C4-2B (cell line): ENCODE measurements around the gene PRCD.

ENCODE experiments used
- ZFX ChIP-seq: fragments of 450-650 bp; IDR thresholded peaks from 2 replicates; pipeline ENCODE4 v1.6.1; 2017
- TF ChIP-seq, protein P1 (sequence below): fragments of 450-650 bp; conservative IDR thresholded peaks from 2 replicates; pipeline ENCODE4 v1.5.1; 2017; ENCODE audit warnings: mild to moderate bottlenecking

DNA sequence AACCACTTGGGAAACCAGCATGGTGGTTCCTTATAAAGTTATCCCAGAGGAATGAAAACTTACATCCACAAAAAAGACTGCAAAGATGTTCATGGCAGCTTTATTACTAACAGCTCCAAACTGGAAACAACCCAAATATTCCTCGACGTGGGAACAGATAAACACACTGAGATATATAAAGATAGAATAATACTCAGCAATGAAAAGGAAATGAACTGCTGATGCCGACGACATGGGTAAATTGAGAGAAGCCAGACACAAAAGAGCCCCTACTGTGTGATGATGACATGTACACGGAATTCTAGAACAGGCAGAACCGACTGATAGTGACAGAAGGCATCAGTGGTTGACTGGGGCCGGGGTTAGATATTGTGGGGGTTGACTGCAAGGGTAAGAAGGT is 9.7 kb downstream of the PRCD start:
- TF ChIP-seq, protein P1, sequence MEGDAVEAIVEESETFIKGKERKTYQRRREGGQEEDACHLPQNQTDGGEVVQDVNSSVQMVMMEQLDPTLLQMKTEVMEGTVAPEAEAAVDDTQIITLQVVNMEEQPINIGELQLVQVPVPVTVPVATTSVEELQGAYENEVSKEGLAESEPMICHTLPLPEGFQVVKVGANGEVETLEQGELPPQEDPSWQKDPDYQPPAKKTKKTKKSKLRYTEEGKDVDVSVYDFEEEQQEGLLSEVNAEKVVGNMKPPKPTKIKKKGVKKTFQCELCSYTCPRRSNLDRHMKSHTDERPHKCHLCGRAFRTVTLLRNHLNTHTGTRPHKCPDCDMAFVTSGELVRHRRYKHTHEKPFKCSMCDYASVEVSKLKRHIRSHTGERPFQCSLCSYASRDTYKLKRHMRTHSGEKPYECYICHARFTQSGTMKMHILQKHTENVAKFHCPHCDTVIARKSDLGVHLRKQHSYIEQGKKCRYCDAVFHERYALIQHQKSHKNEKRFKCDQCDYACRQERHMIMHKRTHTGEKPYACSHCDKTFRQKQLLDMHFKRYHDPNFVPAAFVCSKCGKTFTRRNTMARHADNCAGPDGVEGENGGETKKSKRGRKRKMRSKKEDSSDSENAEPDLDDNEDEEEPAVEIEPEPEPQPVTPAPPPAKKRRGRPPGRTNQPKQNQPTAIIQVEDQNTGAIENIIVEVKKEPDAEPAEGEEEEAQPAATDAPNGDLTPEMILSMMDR: no peak
- TF ChIP-seq ZFX: no peak
